ENCODE results near the gene MBD3L2B.
A peak's percentile ranks its signal among the peaks of the same experiment; 100 is the strongest.
"Not testable (repeated sequence)": the region's sequence is repeated elsewhere in the genome, so short reads cannot be mapped to it uniquely, and the experiment has no call there.

Gene MBD3L2B

DNA sequence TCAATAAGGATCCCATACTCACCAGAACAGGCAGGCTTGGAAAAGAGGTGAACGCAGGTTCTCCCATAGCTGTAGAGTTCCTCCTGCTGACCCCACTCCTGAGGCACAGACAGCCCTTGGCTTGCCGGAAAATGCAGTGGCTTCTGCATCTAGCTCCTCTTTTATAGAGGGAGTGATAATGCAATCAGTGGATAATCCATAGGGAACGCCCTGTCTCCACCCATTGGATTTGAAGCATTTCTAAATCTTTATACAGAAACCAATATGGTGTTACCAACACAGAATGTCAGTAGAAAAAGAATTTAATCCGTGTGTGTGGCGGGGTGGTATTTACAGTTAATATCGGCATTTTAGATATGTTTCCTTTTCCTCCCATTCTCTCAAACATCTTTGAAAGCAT is at the start of gene MBD3L2B:
Gene MBD3L2B (minus strand): TSS at position 101 of the 400 bp plus-strand sequence. CDS start 34 bp downstream, at position 67.
- not testable (repeated sequence) for DNase-seq

DNA sequence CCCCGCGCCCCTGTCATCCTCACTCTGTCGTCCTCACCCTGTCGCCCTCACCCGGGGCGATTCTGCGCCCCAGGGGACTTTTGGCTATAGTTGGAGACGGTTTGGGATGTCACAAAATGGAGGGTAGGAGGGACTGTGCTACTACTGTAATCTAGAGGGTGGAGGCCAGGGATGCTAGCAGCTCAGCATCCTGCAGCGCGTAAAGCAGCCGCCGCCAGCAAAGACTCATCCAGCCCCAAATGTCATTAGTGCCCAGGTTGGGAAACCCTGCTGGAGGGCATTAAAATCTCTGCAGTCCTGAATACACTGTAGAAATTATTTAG is 48.6 kb upstream of the MBD3L2B start:
- DNase-seq, result no peak

DNA sequence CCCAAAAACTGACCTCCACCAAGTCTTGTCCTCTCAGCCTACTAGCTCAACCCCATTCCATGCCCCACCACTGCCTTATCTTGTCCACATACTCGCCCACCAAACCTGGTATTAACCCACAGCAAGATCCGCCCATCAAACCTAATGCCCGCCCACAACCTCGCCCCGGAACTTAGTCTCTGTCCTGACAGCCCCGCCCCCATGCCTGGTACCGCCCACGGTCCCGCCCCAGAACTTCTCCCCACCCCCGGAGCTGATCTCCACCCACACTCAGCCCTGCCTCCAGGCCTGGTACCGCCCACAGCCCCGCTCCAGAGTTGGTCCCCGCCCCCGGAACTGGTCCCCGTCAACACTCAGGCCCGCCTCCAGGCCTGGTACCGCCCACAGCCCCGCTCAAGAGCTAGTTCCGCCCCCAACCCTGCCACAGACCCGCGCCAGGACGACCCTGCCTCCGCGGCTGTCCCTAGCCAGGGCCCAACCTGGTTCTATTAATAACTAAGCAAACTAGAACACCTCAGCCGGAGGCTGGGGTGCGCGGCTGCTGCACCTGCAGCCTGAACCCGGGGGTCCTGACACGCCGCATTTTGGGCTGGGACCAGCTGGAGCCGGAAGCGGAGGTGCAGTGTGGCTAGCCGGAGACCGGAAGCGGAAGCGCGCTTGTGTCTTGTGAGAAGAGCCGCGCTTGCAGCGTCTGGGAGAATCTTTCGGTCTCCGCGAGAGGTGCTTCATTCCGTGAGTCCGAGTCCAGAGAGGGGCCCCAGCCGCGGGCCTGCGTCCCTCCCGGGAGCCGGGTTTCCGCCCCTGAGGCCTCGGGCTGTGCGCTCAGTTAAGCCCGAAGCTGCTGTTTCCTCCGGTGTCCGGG is 48.0 kb upstream of the MBD3L2B start, which contains the start of gene ZNF557:
Gene ZNF557 (plus strand): TSS at position 662 of the 862 bp plus-strand sequence. CDS start 5,372 bp downstream, outside the sequence.
- DNase-seq, result peak; percentile 98 to 99

DNA sequence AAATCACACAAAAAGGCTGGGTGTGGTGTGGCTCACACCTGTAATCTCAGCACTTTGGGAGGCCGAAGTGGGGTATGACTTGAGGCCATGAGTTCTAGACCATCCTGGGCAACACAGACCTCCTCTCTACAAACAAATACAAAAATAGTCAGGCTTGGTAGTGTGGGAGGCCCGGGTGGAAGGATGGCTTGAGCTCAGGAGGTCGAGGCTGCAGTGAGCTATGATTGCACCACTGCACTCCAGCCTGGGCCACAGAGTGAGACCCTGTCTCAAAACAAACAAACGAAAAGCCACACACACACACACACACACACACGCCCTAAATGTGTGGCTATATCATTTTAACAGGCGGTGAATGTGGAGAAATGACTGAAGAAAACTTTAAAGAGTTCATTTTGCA is 47.4 kb upstream of the MBD3L2B start:
- no peak for DNase-seq

DNA sequence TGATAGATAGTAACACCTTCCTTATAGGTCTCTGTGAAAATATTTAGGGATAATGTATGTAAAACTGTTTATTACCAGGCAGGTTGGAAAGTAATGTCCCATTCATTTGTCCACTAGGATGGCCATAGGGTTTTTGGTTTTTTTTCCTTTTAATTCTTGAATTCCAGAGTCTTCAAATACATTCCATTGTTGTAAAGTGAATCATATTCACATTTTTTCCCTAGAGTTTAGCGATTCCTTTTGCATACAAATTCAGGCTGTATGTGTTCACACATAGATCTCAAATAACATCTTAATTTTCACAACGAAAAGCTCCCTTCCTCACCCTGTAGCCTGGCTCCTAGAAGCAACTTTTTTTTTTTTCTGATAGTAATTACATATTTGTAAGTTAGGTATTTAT is 46.5 kb upstream of the MBD3L2B start:
- no peak for DNase-seq

DNA sequence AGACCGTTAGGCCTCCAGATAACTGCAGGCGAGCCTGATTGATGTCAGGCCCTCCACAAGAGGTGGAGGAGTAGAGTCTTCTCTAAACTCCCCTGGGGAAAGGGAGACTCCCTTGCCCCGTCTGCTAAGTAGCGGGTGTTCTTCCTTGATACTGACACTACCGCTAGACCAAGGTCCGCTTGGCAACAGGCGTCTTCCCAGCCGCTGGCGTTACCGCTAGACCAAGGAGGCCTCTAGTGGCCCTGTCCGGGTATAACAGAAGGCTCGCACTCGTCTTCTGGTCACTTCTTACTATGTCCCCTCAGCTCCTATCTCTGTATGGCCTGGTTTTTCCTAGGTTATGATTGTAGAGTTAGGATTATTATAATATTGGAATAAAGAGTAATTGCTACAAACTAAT is 45.9 kb upstream of the MBD3L2B start:
- DNase-seq, result peak in 1 of 2 donors; percentile 15

DNA sequence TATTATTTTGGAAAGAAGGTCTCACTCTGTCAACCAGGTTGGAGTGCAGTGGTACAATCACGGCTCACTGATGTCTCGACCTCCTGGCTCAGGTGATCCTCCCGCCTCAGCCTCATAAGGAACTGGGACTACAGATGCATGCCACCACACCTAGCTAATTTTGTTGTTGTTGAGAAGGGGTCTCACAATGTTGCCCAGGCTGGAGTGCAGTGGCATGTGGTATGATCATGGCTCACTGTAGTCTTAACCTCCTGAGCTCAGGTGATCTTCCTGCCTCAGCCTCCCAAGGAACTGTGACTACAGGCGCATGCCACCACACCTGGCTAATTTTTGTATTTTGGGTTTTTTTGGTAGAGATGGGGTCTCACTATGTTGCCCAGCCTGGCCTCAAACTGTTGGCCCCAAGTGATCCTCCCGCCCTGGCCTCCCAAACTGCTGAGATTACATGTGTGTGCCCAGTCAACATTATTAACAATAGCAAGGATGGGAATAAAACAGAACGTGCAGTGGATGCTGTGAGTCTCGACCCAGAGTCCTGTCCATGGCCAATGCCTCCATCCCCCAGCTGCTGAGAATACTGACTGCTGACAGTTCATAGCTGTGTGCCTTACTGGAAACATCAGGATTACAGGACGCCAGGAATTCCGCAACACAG is 42.7 kb upstream of the MBD3L2B start:
- no peak for DNase-seq

DNA sequence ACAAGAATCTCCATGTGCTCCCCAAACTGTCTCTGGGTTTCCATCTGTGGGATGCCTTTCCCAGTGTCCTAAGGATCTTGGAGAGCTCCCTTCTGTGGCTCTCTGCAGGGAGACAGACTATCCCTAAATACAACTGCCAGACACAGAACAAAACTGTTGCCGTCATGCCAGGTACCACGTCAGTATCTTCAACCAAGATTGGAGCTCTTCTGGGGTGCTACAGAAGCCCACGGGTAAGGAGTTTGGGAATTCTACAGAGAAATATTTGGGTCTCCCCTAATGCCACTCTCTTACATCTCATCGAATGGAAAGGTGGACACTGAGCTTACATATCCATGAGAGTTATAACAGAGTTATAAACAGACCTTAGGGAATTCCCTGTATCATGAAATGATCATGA is 42.1 kb upstream of the MBD3L2B start:
- DNase-seq, result no peak

DNA sequence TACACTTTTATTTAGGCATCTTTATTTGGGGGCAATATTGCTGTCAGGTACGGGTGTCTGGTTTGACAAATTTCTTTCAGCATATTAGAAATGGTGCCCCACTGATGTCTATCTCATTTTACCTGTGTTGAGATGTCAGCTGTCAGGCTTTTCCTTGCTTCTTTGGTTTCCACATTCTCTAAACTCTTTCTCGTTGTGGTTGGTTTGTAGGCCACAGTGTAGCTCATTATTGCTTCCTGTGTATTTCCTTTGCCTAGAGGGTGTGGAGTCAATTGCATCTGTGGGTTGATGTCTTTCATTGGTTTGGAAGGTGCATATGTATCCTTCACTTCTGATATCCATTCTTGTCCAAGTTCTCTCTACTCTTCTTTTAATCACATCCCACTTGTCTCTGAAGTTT is 38.7 kb upstream of the MBD3L2B start:
- not testable (repeated sequence) for DNase-seq

DNA sequence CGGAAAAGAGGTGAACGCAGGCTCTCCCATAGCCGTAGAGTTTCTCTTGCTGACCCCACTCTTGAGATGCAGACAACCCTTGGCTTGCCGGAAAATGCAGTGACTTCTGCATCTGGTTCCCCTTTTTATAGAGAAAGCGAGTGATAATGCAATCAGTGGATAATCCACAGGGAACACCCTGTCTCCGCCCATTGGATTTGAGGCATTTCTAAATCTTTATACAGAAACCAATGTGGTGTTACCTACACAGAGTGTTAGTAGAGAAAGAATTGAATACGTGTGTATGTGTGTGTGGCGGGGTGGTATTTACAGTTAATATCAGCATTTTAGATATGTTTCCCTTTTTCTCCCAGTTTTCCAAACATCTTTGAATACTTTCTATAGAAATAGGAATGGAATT is 37.3 kb upstream of the MBD3L2B start, which contains the start of gene MBD3L3:
Gene MBD3L3 (minus strand): TSS at position 101 of the 400 bp plus-strand sequence. CDS start 71 bp downstream, at position 30.
- not testable (repeated sequence) for DNase-seq

DNA sequence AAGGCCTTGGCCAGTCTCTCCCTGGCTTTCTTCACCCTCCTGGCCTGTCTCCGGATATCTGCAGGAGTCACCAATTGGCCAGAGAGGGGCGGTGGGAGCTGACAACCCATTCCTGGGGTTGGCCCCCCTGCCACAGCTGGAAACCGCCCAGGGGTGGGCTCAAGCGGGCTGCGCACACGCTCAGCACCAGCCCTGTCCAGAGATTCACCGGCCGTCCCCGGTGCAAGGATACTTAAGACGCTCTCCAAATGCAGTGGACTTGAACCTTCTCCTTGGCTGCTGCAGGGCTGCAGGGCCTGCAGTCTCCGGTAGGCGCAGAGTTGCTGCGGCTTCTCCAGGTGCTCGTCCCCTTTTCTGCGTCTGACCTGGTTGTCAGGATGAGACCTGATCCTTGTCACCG is 35.1 kb upstream of the MBD3L2B start:
- not testable (repeated sequence) for DNase-seq

DNA sequence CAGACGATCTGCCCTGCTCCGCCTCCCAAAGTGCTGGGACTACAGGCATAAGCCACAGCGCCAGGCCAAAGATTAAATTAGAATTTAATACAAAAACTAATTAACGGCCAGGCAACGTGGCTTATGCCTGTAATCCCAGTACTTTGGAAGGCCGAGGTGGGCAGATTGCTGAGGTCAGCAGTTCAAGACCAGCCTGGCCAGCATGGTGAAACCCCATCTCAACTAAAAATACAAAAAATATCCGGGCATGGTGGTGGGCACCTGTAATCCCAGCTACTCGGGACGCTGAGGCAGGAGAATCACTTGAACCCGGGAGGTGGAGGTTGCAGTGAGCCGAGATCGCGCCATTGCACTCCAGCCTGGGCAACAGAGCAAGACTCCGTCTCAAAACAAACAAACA is 34.4 kb upstream of the MBD3L2B start:
- not testable (repeated sequence) for DNase-seq

DNA sequence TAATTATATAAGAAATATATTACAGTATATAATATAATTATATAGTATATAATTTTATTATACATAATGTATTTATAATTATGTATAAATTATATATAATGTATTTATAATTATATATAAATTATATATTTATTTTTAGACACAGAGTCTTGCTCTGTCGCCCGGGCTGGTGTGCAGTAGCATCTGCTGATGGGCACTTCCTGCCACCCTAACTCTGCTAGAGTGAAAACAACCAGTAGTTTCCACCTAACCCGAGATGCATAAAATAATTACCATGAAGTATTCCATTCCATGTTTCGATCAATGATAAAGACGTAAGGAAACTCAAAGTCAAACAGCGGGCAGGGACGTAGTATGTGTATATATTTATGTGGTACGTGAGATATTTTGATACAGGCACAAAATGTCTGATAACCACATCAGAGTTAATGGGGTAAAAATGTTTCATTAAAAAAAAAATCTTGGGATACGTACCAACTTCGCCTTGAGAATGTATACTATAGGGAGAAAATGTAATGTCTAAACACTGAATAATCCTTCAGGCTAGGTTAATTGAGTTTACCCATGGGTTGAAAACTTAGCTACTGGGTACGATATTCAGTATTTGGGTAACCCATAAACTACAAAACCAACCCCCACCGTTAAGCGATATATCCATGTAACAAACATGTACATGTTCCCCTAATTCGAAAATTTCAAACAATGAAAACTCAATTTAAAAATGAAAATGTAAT is 33.6 kb upstream of the MBD3L2B start:
- not testable (repeated sequence) for DNase-seq

DNA sequence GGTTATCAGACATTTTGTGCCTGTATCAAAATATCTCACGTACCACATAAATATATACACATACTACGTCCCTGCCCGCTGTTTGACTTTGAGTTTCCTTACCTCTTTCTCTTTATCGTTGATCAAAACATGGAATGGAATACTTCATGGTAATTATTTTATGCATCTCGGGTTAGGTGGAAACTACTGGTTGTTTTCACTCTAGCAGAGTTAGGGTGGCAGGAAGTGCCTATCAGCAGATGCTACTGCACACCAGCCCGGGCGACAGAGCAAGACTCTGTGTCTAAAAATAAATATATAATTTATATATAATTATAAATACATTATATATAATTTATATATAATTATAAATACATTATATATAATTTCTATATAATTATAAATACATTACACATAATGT is 31.7 kb upstream of the MBD3L2B start:
- not testable (repeated sequence) for DNase-seq

DNA sequence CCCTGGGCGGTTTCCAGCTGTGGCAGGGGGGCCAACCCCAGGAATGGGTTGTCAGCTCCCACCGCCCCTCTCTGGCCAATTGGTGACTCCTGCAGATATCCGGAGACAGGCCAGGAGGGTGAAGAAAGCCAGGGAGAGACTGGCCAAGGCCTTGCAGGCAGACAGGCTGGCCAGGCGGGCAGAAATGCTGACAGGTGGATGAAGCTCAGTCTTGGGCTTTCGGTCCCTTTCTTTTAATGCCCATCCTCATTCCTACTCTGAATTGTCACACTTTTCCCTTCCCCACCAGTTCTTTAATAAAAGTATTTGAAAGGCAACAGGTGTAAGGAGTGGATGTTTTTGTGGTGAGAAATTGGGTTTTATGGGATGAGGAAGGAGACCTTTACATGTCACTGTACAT is 30.2 kb upstream of the MBD3L2B start:
- DNase-seq, result not testable (repeated sequence)

DNA sequence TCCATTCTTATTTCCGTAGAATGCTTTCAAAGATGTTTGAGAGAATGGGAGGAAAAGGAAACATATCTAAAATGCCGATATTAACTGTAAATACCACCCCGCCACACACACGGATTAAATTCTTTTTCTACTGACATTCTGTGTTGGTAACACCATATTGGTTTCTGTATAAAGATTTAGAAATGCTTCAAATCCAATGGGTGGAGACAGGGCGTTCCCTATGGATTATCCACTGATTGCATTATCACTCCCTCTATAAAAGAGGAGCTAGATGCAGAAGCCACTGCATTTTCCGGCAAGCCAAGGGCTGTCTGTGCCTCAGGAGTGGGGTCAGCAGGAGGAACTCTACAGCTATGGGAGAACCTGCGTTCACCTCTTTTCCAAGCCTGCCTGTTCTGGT is 27.8 kb upstream of the MBD3L2B start, which contains the start of gene MBD3L2:
Gene MBD3L2 (plus strand): TSS at position 301 of the 400 bp plus-strand sequence. CDS start 53 bp downstream, at position 354.
- DNase-seq, result not testable (repeated sequence)

DNA sequence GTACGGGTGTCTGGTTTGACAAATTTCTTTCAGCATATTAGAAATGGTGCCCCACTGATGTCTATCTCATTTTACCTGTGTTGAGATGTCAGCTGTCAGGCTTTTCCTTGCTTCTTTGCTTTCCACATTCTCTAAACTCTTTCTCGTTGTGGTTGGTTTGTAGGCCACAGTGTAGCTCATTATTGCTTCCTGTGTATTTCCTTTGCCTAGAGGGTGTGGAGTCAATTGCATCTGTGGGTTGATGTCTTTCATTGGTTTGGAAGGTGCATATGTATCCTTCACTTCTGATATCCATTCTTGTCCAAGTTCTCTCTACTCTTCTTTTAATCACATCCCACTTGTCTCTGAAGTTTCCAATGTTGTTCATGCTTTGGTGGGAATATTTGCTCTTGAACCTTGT is 20.3 kb upstream of the MBD3L2B start:
- not testable (repeated sequence) for DNase-seq

DNA sequence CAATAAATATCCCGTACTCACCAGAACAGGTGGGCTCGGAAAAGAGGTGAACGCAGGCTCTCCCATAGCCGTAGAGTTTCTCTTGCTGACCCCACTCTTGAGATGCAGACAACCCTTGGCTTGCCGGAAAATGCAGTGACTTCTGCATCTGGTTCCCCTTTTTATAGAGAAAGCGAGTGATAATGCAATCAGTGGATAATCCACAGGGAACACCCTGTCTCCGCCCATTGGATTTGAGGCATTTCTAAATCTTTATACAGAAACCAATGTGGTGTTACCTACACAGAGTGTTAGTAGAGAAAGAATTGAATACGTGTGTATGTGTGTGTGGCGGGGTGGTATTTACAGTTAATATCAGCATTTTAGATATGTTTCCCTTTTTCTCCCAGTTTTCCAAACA is 18.8 kb upstream of the MBD3L2B start, which contains the start of gene MBD3L4:
Gene MBD3L4 (minus strand): TSS at position 101 of the 400 bp plus-strand sequence. CDS start 35 bp downstream, at position 66.
- DNase-seq, result not testable (repeated sequence)

DNA sequence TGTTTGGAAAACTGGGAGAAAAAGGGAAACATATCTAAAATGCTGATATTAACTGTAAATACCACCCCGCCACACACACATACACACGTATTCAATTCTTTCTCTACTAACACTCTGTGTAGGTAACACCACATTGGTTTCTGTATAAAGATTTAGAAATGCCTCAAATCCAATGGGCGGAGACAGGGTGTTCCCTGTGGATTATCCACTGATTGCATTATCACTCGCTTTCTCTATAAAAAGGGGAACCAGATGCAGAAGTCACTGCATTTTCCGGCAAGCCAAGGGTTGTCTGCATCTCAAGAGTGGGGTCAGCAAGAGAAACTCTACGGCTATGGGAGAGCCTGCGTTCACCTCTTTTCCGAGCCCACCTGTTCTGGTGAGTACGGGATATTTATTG is 9.0 kb upstream of the MBD3L2B start, which contains the start of gene MBD3L5:
Gene MBD3L5 (plus strand): TSS at position 301 of the 400 bp plus-strand sequence. CDS start 34 bp downstream, at position 335.
- DNase-seq, result not testable (repeated sequence)

DNA sequence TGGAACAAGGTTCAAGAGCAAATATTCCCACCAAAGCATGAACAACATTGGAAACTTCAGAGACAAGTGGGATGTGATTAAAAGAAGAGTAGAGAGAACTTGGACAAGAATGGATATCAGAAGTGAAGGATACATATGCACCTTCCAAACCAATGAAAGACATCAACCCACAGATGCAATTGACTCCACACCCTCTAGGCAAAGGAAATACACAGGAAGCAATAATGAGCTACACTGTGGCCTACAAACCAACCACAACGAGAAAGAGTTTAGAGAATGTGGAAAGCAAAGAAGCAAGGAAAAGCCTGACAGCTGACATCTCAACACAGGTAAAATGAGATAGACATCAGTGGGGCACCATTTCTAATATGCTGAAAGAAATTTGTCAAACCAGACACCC is 7.6 kb upstream of the MBD3L2B start:
- DNase-seq, result not testable (repeated sequence)

DNA sequence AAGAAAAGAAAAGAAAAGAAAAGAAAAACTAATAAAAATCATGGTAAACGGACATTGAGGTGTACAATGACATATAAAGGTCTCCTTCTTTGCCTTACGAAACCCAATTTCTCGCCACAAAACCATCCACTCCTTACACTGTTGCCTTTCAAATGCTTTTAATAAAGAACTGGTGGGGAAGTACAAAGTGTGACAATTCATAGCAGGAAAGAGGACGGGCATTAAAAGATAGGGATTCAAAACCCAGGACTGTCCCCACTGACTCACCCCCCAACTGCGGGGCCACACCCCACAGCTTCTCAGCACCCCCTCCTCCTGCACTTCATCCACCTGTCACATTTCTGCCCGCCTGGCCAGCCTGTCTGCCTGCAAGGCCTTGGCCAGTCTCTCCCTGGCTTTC is 2.4 kb downstream of the MBD3L2B start:
- no peak for DNase-seq

DNA sequence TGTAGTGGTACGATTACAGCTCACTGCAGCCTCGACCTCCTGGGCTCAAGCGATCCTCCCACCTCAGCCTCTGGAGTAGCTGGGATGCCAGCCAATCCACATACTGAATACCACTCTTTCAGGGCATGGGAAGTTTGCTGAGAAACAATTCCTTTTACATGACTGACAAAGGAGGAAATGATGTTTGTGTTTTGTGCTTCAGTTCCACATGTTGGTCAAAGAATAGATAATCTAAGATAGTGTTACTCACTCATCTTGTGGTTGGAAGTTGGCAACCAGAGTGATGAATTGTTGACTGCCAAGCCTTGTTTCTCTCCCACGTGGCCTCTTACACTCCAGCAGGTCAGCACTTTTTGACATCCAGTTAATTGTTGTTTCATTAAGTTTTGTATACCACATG is 7.6 kb downstream of the MBD3L2B start:
- no peak for DNase-seq

All from stimulated activated CD4-positive, alpha-beta T cell treated with anti-CD3 and anti-CD28 coated beads, Interleukin-2, amount 100 ng/mL, for 24 hours (primary cell).